HCT116 (cell line): ENCODE measurements around the gene LRRC1. TPM values are rescaled to one million over a fixed set of nuclear protein-coding genes. Genes with fewer than 3 reads are reported as not detected.

Experiments
- ATAC-seq: fragments of 200-7000 bp; cut with Tn5 transposase; 2 replicates; pipeline ENCODE4 v1.9.1; 2020; ENCODE audit warnings: mild to moderate bottlenecking, moderate library complexity
- BruUV-seq: library from RNA; stranded (reverse); fragments of 400-500 nt; replicated peaks from 2 replicates; lab custom pipeline; 2021; lab: Mats Ljungman, UMichigan
- CTCF ChIA-PET: fragments of 300-600 bp; sonication (Branson Sonifier 250); formaldehyde crosslinking; loops from one replicate; lab custom pipeline; 2021; ENCODE audit warnings: antibody characterized with exemption; lab: Charles Lee
- POLR2A ChIA-PET: fragments of 300-600, 350-600 bp; sonication (Branson Sonifier 250); formaldehyde crosslinking; loops from one replicate; lab custom pipeline; 2021; ENCODE audit warnings: antibody characterized with exemption; lab: Charles Lee
- RAD21 ChIA-PET, 2 experiments: fragments of 300-600 bp; sonication (Branson Sonifier 250); formaldehyde crosslinking; loops; one replicate each; lab custom pipeline; 2023; ENCODE audit warnings: low total read pairs in 2 of 2; ENCODE audit not compliant: uncharacterized antibody in 2 of 2, unreplicated experiment in 2 of 2, low non-redundant PET in 1 of 2; lab: Charles Lee
- DNase-seq: peaks from one replicate; pipeline ENCODE4 v3.0.0-alpha.2; 2010; ENCODE audit warnings: low read depth, low spot score
- H2AFZ ChIP-seq: fragments of 200-600 bp; shearing (Covaris generic), sonication (generic); 2 replicates; pipeline ENCODE4 v1.6.1; 2017; ENCODE audit warnings: low read depth, mixed run types, mixed read lengths, antibody characterized with exemption, low read length; ENCODE audit not compliant: poor library complexity, severe bottlenecking
- H3K27ac ChIP-seq: 2 replicates; pipeline ENCODE4 v1.5.1; 2012; ENCODE audit warnings: low read depth, low read length
- H3K27me3 ChIP-seq: fragments of 200-600 bp; sonication (generic); 2 replicates; pipeline ENCODE4 v1.6.1; 2016; ENCODE audit warnings: mixed run types, low read length, mixed read lengths; ENCODE audit not compliant: insufficient read depth
- H3K36me3 ChIP-seq, 2 experiments: fragments of 200-500 bp in 1 of 2; fragments of 200-600 bp in 1 of 2; sonication (Bioruptor generic) in 1 of 2; sonication (generic) in 1 of 2; 2 replicates each; pipeline versions ENCODE4 v1.5.1 to v1.6.1; 2014 to 2016; ENCODE audit warnings: low read length in 2 of 2, inconsistent platforms in 1 of 2, mixed read lengths in 1 of 2, mixed run types in 1 of 2; ENCODE audit not compliant: insufficient read depth in 2 of 2, control insufficient read depth in 1 of 2
- H3K4me1 ChIP-seq, 2 experiments: fragments of 200-600 bp in 1 of 2; sonication (generic) in 1 of 2; 2 replicates each; pipeline versions ENCODE4 v1.5.1 to v1.6.1; 2012 to 2017; ENCODE audit warnings: low read length in 2 of 2, inconsistent platforms in 1 of 2, mild to moderate bottlenecking in 1 of 2, mixed read lengths in 1 of 2, mixed run types in 1 of 2, moderate library complexity in 1 of 2; ENCODE audit not compliant: insufficient read depth in 2 of 2, control insufficient read depth in 1 of 2
- H3K4me2 ChIP-seq: fragments of 200-600 bp; sonication (generic); 2 replicates; pipeline ENCODE4 v1.6.1; 2017; ENCODE audit warnings: mixed run types, low read length, mixed read lengths
- H3K4me3 ChIP-seq, 2 experiments: fragments of 200-600 bp in 1 of 2; sonication (generic) in 1 of 2; replicated peaks in 1 of 2; 2 replicates each; pipeline ENCODE4 v1.5.1; 2011 to 2016; ENCODE audit warnings: low read length in 2 of 2, control low read depth in 1 of 2, low read depth in 1 of 2, mild to moderate bottlenecking in 1 of 2, mixed read lengths in 1 of 2, mixed run types in 1 of 2
- H3K79me2 ChIP-seq: fragments of 200-600 bp; sonication (generic); 2 replicates; pipeline ENCODE4 v1.6.1; 2017; ENCODE audit warnings: mild to moderate bottlenecking, mixed run types, low read length, moderate library complexity, mixed read lengths; ENCODE audit not compliant: insufficient read depth
- H3K9ac ChIP-seq: fragments of 200-600 bp; sonication (generic); 2 replicates; pipeline ENCODE4 v1.6.1; 2016; ENCODE audit warnings: low read length, mixed read lengths
- H3K9me2 ChIP-seq: fragments of 200-600 bp; sonication (generic), shearing (Covaris generic); 2 replicates; pipeline ENCODE4 v1.6.1; 2017; ENCODE audit warnings: mixed run types, mild to moderate bottlenecking, moderate library complexity; ENCODE audit not compliant: insufficient read depth
- H3K9me3 ChIP-seq, 2 experiments: fragments of 200-500 bp in 1 of 2; fragments of 200-600 bp in 1 of 2; sonication (Bioruptor generic) in 1 of 2; sonication (generic) in 1 of 2; 2 replicates each; pipeline ENCODE4 v1.6.1; 2014 to 2017; ENCODE audit warnings: low read length in 2 of 2, mixed read lengths in 2 of 2, inconsistent platforms in 1 of 2, low read depth in 1 of 2, mild to moderate bottlenecking in 1 of 2, mixed run types in 1 of 2, moderate library complexity in 1 of 2; ENCODE audit not compliant: control insufficient read depth in 1 of 2, insufficient read depth in 1 of 2
- H4K20me1 ChIP-seq: fragments of 200-600 bp; sonication (generic), shearing (Covaris generic); 2 replicates; pipeline ENCODE4 v1.6.1; 2017; ENCODE audit warnings: mixed run types, mild to moderate bottlenecking, moderate library complexity; ENCODE audit not compliant: insufficient read depth
- EZH2 ChIP-seq: fragments of 200-600 bp; sonication (generic); IDR thresholded peaks from 2 replicates; pipeline ENCODE4 v1.6.1; 2017; ENCODE audit warnings: antibody characterized with exemption, mixed run types
- EZH2phosphoT487 ChIP-seq: fragments of 200-600 bp; IDR thresholded peaks from 2 replicates; pipeline ENCODE4 v1.6.1; 2018; ENCODE audit warnings: antibody characterized with exemption, borderline replicate concordance
- FOSL1 ChIP-seq: IDR thresholded peaks from 2 replicates; pipeline ENCODE4 v1.6.1; 2012; ENCODE audit warnings: low read depth
- YY1 ChIP-seq: IDR thresholded peaks from 2 replicates; pipeline ENCODE4 v1.6.1; 2011; ENCODE audit warnings: low read length, low read depth, moderate library complexity, mild to moderate bottlenecking; ENCODE audit not compliant: insufficient replicate concordance; ENCODE audit errors: extremely low read depth
- intact Hi-C: fragments of 100-400 bp; cut with micrococcal nuclease; formaldehyde crosslinking; loops from 2 replicates; pipeline ENCODE4 v1.10.0; 2022
- total RNA-seq: library from RNA; stranded (reverse); gene quantifications from one replicate; pipeline ENCODE4 v1.2.1, GENCODE V29; 2021; ENCODE audit not compliant: unreplicated experiment
- TF ChIP-seq, protein P1 (sequence below), 3 experiments: fragments of 200-600 bp in 1 of 3; sonication (generic) in 1 of 3; IDR thresholded peaks in 2 of 3; conservative IDR thresholded peaks in 1 of 3; 2 replicates each; pipeline ENCODE4 v1.5.1; 2012 to 2017; ENCODE audit warnings: low read depth in 2 of 3, low read length in 2 of 3, antibody characterized with exemption in 1 of 3, borderline replicate concordance in 1 of 3, control low read depth in 1 of 3, mild to moderate bottlenecking in 1 of 3, mixed read lengths in 1 of 3, mixed run types in 1 of 3, moderate library complexity in 1 of 3; ENCODE audit not compliant: insufficient read depth in 1 of 3

Gene LRRC1
- total RNA-seq, 1 experiment from 2014 or later: 19.8 TPM

GRCh38 chr6:53840027-53840426 lies 45.2 kb downstream of the LRRC1 start:
- BruUV-seq: no TSS peak
- intact Hi-C loops: no loop called here

More at GRCh38 chr6:53840027-53840426, 45.2 kb downstream of the LRRC1 start:
- ChIA-PET POLR2A (no interaction called here), CTCF (no interaction called here), RAD21 (no interaction called here)
- no peaks in the 10 kb centered on the region for H4K20me1 ChIP-seq
- no peaks in the 10 kb centered on the region for H3K27me3 ChIP-seq
- no peak overlapping the region for H2AFZ ChIP-seq
- no peaks in the 10 kb centered on the region for H3K36me3 ChIP-seq
- no peak for ATAC-seq
- no peak overlapping the region for H3K4me2 ChIP-seq
- no peak overlapping the region for H3K9ac ChIP-seq
- no peak for DNase-seq
- H3K27ac ChIP-seq: no peak overlapping the region
- H3K9me2 ChIP-seq: 0 out of 2 replicates have a peak, but pooled peaks cover 4% of the 10 kb centered on the region
- TF ChIP-seq EZH2phosphoT487: no peak
- TF ChIP-seq, protein P1, sequence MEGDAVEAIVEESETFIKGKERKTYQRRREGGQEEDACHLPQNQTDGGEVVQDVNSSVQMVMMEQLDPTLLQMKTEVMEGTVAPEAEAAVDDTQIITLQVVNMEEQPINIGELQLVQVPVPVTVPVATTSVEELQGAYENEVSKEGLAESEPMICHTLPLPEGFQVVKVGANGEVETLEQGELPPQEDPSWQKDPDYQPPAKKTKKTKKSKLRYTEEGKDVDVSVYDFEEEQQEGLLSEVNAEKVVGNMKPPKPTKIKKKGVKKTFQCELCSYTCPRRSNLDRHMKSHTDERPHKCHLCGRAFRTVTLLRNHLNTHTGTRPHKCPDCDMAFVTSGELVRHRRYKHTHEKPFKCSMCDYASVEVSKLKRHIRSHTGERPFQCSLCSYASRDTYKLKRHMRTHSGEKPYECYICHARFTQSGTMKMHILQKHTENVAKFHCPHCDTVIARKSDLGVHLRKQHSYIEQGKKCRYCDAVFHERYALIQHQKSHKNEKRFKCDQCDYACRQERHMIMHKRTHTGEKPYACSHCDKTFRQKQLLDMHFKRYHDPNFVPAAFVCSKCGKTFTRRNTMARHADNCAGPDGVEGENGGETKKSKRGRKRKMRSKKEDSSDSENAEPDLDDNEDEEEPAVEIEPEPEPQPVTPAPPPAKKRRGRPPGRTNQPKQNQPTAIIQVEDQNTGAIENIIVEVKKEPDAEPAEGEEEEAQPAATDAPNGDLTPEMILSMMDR (IDR thresholded peaks at IDR 0.05 in 2 of 3, conservative IDR thresholded peaks at IDR 0.05 in 1 of 3; ENCODE audit: borderline replicate concordance in 1 of 3, insufficient read depth in 1 of 3, low read depth in 2 of 3, low read length in 2 of 3): no peak
- no peak for TF ChIP-seq EZH2
- TF ChIP-seq YY1: no peak
- TF ChIP-seq FOSL1: no peak
- H3K4me1 ChIP-seq: no peaks in the 10 kb centered on the region
- H3K4me3 ChIP-seq: no peak overlapping the region
- H3K9me3 ChIP-seq: peaks cover 7 to 11% of the 10 kb centered on the region in 2 experiments; a peak in 3 of 4 replicates
- peaks cover 49% of the 10 kb centered on the region for H3K79me2 ChIP-seq
